HCT116 (cell line): ENCODE measurements around the gene RPLP1.
A peak's percentile ranks its signal among the peaks of the same experiment; 100 is the strongest.

Experiments used
- MAX ChIP-seq: IDR thresholded peaks from 2 replicates; pipeline ENCODE4 v1.6.1; 2012
- POLR2A ChIP-seq: IDR thresholded peaks from 2 replicates; pipeline ENCODE4 v1.7.0; 2011; ENCODE audit warnings: borderline replicate concordance; ENCODE audit not compliant: insufficient read depth, insufficient read length; ENCODE audit errors: extremely low read depth
- POLR2AphosphoS5 ChIP-seq: IDR thresholded peaks from 2 replicates; pipeline ENCODE4 v1.6.1; 2011; ENCODE audit warnings: mild to moderate bottlenecking, low read depth, low read length, moderate library complexity
- ZNF274 ChIP-seq: fragments of 200-500 bp; sonication (Bioruptor generic); IDR thresholded peaks from 2 replicates; pipeline ENCODE4 v1.6.1; 2014; ENCODE audit warnings: mild to moderate bottlenecking, low read depth, low read length, inconsistent platforms
- TF ChIP-seq, protein P1 (sequence below), 3 experiments: fragments of 200-600 bp in 1 of 3; sonication (generic) in 1 of 3; IDR thresholded peaks in 2 of 3; conservative IDR thresholded peaks in 1 of 3; 2 replicates each; pipeline ENCODE4 v1.5.1; 2012 to 2017; ENCODE audit warnings: low read depth in 2 of 3, low read length in 2 of 3, antibody characterized with exemption in 1 of 3, borderline replicate concordance in 1 of 3, control low read depth in 1 of 3, mild to moderate bottlenecking in 1 of 3, mixed read lengths in 1 of 3, mixed run types in 1 of 3, moderate library complexity in 1 of 3; ENCODE audit not compliant: insufficient read depth in 1 of 3

GRCh38 chr15:69478259-69478781 lies 25.7 kb downstream of the RPLP1 start:
- TF ChIP-seq, protein P1, sequence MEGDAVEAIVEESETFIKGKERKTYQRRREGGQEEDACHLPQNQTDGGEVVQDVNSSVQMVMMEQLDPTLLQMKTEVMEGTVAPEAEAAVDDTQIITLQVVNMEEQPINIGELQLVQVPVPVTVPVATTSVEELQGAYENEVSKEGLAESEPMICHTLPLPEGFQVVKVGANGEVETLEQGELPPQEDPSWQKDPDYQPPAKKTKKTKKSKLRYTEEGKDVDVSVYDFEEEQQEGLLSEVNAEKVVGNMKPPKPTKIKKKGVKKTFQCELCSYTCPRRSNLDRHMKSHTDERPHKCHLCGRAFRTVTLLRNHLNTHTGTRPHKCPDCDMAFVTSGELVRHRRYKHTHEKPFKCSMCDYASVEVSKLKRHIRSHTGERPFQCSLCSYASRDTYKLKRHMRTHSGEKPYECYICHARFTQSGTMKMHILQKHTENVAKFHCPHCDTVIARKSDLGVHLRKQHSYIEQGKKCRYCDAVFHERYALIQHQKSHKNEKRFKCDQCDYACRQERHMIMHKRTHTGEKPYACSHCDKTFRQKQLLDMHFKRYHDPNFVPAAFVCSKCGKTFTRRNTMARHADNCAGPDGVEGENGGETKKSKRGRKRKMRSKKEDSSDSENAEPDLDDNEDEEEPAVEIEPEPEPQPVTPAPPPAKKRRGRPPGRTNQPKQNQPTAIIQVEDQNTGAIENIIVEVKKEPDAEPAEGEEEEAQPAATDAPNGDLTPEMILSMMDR (IDR thresholded peaks at IDR 0.05 in 2 of 3, conservative IDR thresholded peaks at IDR 0.05 in 1 of 3; ENCODE audit: borderline replicate concordance in 1 of 3, insufficient read depth in 1 of 3, low read depth in 2 of 3, low read length in 2 of 3) = peak; percentile 59 to 95 (median 95); a peak in 5 of 6 replicates
- TF ChIP-seq POLR2A (no peak), POLR2AphosphoS5 (no peak), MAX (no peak), ZNF274 (no peak)
